Activated CD4-positive, CD25-positive, alpha-beta regulatory T cell (primary cell): ENCODE measurements around the gene ADAMTSL3.

Experiments used
- DNase-seq, 4 experiments: peaks; one replicate each; lab custom pipeline; 2025; lab: John Stamatoyannopoulos, UW

ADAMTSL3 gene

DNA sequence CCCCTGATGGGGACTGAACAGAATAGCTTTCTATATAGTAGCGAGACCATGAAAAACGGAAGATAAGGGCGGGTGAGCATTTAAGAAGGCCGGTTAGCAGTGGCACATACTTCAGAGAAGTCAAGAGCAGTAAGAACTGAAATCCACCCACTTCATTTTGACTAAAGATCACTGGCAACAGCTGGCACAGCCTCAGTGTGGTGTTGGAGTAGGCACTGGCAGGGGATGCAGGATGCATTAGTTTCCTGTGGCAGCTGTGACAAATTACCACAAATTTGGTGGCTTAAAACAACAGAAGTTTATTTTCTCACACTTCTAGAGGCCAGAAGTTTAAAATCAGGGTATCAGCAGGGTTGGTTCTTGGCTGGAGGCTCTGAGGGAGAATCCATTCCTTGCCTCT, 176.5 kb downstream of the ADAMTSL3 start:
- DNase-seq, result no peak

DNA sequence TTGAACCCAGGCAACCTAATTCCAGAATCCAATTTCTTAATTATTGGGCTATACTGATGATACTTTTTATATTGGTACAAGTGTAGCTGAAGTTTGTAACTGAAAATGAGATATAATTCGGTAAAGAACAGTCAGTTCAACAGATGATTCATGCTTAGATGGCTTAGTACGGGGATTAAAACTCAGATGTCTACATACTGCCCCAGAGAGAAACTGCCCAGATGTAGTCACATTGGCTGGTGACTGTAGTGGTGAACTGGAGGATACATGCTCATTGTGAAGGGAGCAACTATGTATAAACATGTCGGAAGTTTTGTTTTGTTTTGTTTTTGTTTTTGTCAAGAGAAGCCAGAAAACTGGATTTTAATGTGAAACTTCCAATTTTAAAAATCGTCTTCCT, 179.6 kb downstream of the ADAMTSL3 start:
- DNase-seq, result no peak

DNA sequence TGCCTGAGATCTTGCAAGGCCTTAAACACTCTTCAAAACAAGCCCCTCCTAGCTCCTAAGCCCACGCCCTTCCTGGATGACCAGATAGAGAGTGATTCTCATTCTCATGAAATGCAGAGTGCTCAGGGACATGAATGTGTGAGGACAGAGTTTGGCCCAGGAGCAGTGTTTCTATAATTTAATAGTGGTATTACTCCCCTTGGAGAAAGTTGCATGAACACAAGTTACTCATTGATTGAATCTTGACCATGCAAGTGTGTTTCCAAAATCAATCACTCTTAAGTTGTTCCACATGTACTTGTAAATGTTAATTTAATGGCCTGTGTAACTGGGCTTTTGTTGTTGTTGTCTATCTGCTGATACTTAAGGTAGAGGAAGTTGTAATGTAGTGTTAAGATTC, 181.6 kb downstream of the ADAMTSL3 start:
- no peak for DNase-seq

DNA sequence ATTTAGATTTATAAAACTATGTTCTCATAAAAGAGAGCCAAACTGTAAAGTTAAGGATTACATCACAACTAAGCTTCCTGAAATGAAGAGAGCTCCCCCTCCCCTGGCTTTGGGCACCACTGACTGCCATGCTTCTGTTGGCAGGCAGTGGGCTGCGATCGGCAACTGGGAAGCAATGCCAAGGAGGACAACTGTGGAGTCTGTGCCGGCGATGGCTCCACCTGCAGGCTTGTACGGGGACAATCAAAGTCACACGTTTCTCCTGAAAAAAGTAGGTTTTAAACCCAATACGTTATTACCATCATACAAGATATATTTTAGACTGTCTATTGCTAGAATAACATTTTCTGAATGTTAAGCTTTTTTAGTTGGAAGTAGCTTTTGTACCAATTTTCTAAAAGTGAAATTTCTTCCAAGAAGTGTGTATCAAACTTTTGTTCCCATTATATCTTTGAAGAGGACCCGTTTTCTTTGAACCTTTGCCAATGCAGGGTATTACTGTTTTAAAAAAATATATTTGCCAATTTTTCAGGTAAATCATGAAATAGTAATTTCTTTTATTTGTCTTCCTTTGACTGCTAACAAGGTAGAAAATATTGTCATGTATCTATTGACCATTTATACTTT, 184.1 kb downstream of the ADAMTSL3 start:
- no peak for DNase-seq

DNA sequence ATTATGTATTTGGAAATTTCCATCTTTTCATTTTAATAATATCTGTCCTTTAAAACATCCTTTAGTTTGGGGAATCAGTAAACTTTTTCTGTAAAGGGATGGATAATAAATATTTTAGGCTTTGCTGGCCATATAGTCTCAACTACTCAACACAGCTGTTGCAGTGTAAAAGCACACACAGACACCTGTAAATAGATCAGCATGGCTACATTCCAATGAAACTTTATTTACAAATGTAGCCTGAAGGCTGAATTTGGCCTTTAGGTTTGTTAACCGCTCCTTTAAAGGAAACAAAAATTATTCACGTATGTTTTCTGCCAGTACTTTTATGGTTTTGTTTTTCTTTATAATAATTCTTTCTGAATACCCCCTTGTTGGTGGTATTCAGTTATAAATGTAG, 184.8 kb downstream of the ADAMTSL3 start:
- DNase-seq, result no peak

DNA sequence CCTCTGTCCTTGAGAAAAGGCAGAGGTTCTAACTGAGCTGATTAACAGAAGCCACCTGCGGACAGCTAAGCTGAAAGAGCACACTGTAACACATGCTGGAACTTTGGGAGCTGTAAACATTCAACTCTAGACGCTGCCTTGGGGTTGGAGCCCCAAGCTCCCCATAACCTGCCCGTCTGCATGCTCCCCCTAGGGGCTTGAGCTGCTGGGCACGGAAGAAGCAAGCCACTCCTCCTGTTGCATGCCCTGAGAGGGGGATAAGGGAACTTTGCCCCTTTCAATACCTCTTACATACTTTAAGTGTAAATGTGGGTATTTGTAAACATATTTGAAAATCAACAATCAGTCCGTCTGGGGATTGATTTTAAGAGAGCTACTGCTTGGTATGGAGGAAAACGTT, 188.4 kb downstream of the ADAMTSL3 start:
- DNase-seq, result no peak

DNA sequence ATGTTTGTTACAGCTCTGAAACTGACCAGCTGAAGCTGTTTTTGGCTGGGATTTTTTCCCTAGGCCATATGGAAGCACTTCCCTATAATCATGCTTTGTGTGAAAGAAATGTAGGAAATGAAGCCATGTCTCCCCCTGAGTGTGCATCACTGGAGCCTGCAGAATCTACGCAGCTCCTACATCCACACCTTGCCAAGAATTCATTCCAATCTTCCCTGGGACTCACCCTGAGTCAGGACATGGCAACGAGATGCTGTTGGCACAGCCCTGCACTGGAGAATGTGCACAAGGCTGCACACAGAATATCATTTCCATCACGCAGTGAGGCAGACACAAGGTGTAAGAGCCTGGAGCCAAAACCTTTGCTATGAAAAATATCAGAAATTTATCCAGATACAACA, 189.5 kb downstream of the ADAMTSL3 start:
- no peak for DNase-seq

DNA sequence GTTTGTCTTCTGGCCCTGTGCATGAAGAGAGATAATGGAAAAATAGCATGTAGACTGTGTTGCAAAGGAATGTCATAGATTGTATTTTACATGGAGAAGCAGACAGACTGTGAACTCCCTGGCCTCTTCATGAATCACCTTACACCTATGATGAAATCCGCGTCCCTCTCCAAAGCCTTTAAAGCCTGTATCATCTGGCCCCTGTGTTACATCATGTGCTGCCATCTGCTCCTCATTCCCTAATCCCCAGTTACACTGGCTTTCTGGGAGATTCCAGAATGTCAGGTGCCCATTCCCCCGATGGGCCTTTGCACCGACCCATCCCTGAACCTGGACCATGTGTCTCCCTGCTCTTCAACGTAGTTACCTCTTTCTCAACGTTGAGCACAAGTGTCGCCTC, 190.8 kb downstream of the ADAMTSL3 start:
- no peak for DNase-seq

DNA sequence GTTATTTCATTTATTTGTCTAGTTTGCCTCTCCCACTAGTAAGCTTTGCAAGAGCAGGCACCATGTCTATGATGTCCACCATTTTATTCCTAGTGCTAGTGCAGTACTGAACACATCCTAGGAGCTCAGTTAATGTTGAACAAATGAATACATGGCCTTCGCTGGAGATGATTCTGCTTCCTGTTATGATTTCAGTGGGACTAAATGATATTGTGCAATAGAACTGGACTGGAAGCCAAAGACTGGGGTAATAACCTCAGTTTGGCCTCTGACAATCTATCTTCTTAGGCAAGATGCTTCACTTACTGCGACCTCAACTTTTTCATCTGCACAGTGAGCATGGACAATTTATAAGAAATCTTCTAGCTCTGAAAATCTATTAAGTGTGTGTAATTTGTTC, 191.3 kb downstream of the ADAMTSL3 start:
- no peak for DNase-seq

DNA sequence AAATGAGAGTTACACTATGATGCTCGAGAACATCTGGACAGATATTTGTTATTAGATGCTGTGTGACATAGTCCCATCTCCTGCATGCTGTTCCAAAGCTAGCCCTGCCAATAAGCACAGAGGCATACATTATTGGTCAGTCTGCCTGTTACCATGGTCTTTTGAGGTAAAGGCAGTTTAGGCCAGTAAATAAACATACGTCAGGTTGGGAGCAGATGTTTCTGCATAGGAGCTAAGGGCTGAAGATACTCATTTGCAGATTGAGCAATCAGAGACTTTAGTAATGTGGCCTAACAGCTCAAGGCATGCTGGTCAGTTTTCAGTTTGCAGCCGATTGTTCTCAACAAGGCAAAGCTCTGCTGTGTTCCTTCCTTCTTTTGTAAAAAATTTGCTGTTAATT, 192.9 kb downstream of the ADAMTSL3 start:
- DNase-seq, result no peak

DNA sequence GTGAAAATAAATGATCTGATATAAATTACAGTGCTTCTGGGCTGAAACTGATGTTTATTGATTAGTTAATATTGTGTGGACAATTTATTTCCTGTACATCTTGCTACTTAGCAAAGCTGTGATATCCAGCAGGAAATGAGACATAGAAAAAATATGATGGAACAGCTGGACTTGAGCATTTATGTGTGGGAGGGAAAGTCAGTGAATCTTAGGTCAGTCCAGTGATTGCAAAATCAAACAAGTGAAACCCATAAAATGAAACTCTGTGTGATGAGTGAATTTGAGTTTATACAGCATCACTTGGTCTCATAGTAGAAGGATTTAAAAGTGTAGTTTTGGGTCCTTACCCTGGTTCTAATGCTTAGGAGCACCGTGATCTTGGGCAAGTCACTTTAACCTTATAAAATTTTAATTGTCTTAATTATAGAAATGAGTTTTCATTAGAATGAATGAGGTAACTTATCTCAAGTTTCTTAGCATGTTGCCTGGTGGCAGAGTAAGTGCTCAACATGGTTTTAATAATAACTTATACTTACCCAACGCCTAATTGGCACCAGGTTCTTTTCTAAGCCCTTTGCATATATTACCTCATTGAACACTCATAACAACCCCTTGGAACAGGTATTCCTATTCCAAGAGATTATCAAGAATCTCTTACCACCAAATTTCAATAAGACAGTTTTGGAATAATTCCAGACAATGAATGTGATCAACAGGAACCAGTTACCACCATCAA, 194.6 kb downstream of the ADAMTSL3 start:
- DNase-seq, result no peak

DNA sequence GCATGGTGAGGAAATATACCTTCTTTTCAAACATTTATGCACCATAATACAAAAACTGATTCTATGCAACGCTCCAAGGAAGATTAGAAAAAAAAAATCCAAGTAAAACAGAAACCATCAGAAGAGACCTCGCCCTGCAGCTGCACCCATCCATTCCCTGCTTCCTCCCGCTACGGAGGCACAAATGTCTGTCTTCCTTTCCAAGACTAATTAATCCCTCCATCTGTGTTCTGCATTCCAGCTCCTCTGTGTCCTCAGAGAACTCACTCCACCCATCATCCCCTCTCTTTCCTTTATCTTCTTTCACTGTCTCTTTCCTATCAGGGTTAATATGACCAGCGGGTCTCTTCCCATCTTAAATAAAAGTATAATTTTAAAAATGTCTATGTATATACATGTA, 196.1 kb downstream of the ADAMTSL3 start:
- no peak for DNase-seq

DNA sequence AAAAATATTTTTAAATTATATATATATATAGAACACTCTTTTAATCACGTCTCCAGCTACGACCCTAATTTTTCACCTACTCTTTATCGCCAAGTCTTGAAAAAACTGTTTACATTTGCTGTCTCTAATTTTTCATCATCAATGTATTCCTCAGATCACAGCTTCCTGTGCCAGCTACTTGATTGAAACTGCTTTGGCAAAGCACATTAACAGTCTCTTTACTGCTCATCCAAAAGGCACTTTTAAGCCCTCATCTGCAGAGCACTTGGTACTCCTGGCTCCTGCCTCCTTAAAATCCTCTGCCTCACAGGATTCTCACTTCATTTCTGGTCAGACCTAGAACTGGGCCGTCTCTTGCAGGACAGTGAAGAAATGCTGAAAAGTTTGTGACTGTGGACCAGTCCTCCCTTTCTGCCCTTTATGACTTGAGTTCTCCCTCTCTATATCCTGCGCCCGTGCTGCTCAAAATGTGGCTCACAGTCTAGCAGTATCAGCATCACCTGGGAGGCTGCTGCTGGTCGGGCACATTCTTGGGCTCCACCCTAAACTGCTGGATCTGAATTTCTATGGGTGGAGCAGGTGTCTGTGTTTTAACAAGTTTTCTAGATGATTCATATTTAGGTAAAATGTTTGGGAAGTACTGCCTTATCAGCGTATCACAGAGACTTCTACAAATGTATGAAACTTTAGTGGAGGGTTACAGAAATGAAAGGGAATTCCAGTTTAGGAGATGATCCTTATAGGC, 196.8 kb downstream of the ADAMTSL3 start:
- no peak for DNase-seq

DNA sequence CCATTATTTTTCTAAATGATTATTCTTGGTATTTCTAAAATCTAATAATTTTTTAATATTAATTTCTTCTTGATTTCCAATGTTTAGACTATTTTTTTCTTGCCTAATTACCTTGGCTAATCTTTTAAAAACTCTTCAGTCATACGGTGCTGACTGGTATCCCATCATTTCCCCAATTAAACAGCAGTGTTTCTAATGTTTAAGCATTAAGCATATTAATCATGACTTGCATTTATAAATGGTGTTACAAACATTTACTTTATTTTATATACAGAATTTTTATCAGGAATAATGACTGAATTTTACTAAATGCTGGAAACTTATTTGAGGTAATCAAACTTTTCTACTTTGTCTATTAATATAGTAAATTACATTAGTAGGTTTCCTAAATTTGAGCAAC, 199.3 kb downstream of the ADAMTSL3 start:
- no peak for DNase-seq

DNA sequence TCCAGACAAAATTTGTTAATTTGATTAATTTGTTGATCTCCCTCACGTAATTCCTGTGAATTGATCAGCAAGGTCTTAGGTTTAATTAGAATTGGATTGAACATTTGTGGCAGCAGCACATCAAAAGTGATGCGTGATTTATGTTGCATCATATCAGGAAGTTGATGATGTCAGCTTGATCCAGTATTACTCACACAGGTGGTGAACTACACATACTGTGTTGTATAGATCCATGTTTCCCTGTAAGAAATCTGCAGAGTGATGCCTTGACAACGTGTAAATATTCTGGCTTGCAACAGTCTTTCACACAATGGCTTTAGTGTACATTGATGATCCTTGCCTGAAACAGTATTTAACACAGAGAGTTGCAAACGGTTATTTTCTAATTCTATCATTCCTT, 200.4 kb downstream of the ADAMTSL3 start:
- no peak for DNase-seq

DNA sequence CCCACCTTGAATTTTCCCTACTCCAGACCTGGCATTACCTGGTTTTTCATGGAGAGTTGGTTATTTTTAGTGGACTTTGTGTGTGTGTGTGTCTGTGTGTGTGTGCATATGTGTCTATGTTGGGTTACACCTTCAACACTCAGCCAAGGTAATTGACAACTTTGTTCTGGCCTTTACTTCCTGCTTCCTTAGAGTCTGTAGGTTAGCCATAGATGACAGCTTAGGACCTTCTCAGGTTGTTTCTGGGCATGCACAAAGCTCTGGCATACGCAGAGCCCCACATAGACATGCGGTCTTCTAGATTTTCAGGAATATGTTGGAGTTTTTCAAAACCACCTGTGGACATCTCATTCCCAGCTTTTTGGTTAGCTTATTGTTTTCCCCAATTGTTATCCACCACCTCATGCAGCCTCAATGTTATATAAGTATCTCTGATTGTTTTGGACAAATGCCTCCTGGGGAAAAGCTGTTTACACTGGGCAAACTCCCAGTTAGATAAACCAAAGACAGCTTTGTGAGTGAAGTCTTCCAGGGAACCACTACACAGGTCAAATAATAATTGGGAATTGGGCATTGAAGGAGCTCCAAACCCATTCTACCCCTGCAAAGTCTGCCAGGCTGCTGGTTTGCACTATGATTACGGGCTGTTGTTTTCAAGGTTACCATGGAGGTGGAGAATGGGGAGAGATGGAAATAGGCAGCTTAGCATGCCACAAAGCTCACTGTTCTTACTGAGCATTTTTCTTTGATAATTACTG, 201.2 kb downstream of the ADAMTSL3 start:
- no peak for DNase-seq

DNA sequence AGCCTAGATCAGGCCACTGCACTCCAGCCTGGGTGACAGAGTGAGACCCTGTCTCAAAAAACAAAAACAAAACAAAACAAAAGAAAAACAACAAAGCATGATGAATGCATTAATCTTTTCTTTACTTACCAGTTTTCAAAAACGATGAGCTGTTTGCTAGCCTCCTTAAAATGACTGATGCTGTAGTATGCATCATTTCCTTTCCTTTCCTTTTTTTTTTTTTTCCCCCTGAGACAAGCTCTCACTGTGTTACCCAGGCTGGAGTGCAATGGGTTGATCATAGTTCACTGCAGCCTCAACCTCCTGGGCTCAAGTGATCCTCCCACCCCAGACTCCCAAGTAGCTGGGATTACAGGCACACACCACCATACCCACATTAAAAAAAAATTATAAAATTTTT, 202.0 kb downstream of the ADAMTSL3 start:
- DNase-seq, result no peak

DNA sequence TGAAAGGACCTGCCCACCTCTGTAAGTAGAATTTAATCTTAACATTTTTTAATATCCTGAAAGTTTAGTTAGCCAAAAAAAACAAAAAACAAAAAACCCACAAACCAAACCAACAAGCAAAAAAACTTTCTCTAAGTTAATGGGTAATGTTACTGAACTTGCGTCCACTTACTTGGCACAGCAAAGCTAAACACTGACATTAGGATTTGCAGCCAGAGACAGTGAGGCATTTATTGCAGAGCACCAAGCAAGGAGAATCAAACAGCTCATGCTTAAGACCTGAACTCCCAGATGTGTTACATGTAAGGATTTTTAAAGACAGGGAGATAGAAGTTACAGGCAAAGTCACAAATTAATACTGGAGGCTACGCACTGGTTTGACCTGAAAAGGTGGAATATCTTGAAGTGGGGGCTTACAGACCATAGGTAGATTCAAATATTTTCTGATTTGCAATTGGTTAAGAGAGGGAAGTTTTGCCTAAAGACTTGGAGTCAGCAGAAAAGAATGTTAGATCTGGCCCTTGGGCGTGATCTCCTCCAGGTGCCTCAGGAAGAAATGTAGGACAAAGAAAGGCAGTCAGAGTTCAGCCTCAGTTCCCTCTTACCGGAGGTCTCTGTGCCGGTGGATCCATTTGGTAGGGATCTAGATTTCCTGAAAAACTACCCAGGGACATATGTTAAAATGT, 205.0 kb downstream of the ADAMTSL3 start:
- DNase-seq, result no peak

DNA sequence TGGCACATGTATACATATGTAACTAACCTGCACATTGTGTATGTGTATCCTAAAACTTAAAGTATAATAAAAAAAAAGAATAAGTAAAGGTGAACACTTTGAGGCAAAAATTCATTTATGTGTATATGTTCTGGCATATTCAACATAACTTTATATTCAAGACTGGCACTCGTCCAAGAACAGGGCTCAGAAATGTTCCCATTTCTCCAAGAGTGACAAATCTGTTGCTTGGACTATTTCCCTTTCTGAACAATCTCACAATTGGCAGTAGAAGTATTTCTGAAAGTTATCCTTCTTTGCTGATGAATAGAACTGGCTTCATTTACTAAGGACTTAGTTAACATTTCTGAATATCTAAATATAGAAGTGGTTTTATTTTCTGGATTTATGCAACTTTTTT, 212.8 kb downstream of the ADAMTSL3 start:
- DNase-seq, result no peak

DNA sequence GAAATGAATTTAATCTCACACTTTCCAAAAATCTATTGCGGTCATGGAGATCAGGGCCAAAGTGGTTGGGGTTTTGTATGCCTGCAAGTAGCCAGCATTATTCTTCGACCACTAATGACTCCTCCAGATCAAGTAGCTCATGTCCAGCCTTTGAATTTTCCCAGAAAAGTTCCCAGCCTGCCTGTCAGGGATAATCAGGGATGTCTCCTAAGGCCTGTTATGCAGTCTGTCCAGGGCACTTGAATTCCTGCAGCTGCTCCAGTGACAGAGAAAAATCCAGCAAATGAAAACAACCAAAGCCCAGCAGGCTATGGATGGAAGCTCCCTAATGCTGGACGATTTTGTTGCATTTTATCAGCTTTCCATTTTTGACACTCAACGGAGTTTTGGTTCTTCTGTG, 215.4 kb downstream of the ADAMTSL3 start:
- no peak for DNase-seq

DNA sequence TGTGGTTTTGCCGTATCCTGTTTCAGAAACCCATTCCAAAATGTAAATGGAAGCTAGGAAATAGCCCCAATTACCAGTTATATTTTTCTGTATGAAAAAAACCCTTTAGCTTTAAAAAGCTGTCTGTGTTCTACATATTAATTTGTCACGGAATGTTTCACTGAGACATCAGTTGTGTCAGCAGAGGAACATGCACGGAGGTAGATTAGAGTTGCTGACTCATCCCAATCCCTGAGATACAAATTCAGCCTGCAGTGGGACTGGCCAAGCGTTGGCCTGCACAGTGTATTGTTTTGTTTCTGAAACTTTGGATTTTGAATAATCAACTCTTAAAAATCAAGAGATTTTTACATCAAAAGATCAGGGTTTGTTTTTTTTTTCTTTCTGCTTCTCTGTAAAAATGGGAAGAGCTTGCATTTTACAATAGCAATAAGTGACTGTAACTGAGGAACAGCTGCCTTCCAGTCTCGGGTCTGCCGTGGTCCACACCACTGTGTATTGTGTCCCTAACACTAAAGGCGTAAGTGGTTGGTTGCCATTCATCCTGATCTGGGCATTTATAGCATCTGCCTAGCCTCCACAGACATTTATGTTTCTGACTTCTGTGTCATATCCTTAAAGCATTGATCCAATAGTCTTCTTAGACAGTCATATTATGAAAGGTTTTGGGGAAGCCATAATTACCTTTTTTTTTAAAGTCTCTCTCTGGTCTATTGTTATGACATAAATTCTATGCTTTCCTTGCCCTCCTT, 218.1 kb downstream of the ADAMTSL3 start:
- DNase-seq, result no peak
